Keratinocyte (primary cell): ENCODE data around the gene AK8.

Experiments
- CTCF ChIP-seq, 3 experiments: IDR thresholded peaks in 1 of 3; conservative IDR thresholded peaks in 1 of 3; optimal IDR thresholded peaks in 1 of 3; 2 replicates in 2 of 3; 3 replicates in 1 of 3; pipeline versions ENCODE3 to v1.5.1; 2011; ENCODE audit warnings: low read length in 3 of 3, mild to moderate bottlenecking in 3 of 3, moderate library complexity in 2 of 3, control low read depth in 1 of 3, inconsistent platforms in 1 of 3; ENCODE audit not compliant: insufficient read depth in 2 of 3; ENCODE audit errors: extremely low read depth in 1 of 3
- EZH2 ChIP-seq: IDR thresholded peaks from one replicate; pipeline ENCODE4 v1.6.1; 2012; ENCODE audit warnings: inconsistent platforms, mild to moderate bottlenecking, low read length, moderate library complexity

DNA sequence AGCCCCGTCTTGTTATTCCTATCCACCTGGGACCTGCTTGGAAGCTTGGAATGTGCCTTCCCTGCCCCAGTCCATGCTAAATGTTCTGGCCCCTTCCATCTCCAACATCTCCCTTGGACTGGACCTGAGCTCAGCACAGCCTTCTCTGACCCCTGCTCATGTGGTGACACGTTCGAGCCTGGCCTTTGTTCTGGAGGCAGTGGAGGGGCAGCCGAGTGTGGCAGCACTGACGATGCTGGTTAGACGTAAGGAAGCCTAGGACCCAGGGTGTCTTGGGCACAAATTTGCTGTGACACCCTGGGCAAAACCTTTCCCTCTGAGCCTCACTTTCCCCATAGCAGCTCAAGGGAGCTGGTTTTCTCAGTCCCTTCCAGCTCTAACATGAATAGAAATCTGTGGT, 4.5 kb upstream of the AK8 start:
- TF ChIP-seq EZH2 (no peak), CTCF (optimal IDR thresholded peaks at IDR 0.05 in 1 of 3, IDR thresholded peaks at IDR 0.05 in 1 of 3, conservative IDR thresholded peaks at IDR 0.05 in 1 of 3; ENCODE audit: extremely low read depth in 1 of 3, insufficient read depth in 2 of 3, low read length in 3 of 3) (no peak)
